GM18507 (cell line): ENCODE measurements around the gene GRK5.

Experiments
- DNase-seq: peaks from one replicate; pipeline ENCODE4 v3.0.0; 2011; ENCODE audit warnings: low read depth; ENCODE audit not compliant: insufficient read length; ENCODE audit errors: extremely low spot score
- FAIRE-seq: peaks from 2 replicates; lab custom pipeline; 2011; peaks lifted over from hg19 to GRCh38; lab: Jason Lieb, UNC

Gene GRK5

DNA sequence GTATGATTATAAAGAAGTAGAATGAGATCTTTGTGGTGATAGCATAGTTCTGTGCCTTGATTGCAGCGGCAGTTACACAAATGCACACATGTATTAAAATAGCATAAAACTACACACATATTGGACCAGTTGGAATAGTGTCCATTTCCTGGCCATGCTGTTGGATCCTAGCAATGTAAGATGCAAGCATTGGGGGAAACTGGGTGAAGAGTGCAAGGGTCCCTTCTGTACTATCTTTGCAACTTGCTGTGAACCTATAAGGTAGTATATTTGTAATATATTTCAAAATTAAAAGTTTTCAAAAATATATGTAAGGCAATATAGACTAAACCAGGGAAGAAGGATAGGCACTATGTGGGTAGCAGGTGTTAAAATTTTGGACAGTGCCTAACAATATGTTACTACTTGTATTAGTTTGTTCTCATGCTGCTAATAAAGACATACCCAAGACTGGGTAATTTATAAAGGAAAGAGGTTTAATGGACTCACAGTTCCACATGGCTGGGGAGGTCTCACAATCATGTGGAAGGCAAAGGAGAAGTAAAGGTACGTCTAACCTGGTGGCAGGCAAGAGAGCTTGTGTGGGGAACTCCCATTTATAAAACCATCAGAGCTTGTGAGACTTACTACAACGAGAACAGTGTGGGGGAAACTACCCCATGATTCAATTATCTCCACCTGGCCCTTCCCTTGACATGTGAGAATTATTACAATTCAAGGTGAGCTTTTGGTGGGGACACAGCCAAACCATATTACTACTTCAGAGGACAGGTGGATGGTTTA is 263.7 kb downstream of the GRK5 start:
- DNase-seq (no peak), FAIRE-seq (peak; percentile 29)

DNA sequence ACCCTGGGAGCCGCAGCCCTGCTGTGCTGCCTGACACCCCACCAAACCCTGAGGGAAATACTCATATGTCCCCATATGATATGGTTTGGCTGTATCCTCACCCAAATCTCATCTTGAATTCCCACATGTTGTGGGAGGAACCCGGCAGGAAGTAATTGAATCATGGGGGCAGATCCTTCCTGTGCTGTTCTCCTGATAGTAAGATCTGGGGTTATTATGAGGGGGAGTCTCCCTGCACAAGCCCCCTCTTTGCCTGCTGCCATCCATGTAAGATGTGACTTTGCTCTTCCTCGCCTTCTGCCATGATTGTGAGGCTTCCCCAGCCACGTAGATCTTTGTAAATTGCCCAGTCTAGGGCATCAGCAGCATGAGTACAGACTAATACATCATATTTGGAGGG is 266.4 kb downstream of the GRK5 start:
- FAIRE-seq (no peak), DNase-seq (no peak)

DNA sequence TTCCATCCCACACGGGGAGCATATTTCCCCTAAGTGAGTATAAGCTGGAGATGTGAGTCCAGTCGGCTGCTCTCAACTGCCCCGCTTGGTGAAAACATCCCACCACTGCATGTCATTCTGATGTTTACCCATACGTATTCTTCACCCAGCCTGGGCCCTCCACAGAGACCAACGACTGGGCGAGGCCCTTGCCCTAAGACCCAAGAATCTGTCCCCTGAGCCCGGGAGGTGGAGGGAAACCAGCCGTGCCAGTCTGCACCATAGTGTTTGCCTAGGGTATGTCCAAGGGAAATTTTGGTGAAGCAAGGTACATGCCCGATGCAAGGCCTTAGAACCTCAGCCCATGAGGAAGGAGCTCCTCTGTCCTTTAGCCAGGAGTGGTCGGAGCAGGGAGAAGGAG is 267.2 kb downstream of the GRK5 start:
- FAIRE-seq (no peak), DNase-seq (no peak)

DNA sequence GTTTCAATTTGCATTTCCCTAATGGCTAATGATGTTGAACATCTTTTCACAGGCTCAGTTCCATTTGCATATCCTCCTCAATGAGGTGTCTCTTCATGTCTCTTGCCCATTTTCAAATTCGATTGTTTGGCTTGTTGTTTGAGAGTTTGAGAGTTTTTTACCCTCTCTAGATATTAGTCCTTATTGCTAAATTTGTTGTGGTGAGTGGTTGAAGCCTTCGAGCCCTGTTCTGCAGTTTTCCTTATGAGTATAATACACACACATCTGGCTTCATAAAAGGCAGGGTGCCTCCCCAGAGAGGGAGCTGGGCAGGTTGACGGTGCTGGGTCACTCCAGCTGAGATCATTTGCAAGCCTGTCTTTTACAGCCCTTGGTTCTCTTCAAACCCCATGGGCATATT is 270.1 kb downstream of the GRK5 start:
- DNase-seq (no peak), FAIRE-seq (no peak)

DNA sequence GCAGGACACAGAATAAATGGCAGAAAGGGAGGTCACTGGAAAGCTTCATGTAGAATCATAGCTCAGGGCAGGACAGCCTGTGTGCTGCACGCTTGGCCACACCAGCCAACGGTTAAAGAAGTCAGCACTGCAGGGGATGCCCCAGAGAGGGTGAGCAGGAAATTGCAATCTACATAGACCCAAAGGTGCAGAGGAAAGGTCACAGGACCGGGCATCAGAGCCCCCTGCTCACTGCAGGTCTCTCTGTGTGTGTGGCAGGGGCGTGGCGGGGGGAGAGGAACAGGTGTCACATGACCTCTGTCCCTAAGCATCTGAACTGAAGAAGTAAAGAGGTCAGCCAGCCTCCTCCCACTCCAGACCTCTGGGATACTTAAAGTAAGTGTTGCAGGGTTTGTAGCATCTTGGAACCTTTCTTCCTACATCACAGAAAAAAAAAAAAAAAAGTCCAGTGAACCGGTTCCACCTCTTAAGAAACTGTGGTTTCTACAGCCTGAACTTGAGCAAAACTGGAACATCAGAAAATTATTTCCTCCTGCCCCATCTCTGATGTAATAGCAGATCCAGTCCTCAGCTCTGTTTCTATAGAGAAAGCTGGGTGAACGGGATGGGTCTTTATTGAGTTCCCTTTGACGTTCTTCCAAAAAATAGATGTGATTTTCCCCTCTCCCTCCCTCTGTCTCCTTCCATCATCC is 270.9 kb downstream of the GRK5 start:
- DNase-seq (no peak), FAIRE-seq (peak; percentile 90)

DNA sequence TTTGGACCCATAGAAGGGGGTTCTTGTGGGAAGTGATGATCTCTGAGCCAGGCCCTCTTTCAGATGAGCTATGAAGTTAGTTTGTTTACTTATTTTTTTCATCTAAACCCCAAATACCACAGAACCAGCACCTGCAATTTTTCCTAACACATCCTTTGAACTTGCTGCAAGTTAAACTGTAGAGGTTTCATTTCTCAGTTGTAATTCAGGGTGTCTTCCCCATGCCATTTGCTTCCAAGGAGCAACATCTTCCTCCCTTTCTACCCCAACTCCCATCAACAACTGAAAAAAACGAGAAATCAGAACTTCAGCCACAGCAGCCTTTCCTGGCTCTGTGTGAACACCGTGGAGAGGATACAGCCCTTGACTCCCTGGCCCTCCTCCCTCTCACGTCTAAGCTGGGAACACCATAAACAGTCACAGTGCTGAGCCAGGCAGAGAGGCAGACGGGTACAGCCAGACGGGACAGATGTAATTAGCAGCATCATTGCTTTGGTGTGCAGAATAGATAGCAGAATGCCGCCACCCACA is 271.5 kb downstream of the GRK5 start:
- peak; percentile 68 for FAIRE-seq

DNA sequence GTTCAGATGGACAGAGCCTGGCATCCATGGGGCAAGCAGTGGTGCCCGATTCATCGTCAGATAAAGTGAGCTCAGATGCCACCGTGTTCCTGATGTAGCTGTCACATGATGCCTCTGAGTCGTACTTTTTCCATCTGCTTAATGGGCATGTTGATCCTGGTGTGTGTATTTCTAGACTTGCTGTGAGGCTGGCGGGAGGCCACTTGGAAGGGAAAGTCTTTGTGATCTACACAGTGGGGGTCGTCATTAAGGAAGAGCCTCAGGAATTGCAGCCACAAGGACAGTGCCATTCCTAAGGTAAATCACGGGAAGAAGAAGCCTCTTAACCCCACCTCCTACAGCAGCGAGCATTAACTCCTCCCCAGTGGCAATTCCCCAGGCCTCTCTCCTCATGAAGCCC is 272.2 kb downstream of the GRK5 start:
- DNase-seq: no peak
- FAIRE-seq: no peak

More for the DNA sequence above, 271.5 kb downstream of the GRK5 start:
- DNase-seq: no peak

DNA sequence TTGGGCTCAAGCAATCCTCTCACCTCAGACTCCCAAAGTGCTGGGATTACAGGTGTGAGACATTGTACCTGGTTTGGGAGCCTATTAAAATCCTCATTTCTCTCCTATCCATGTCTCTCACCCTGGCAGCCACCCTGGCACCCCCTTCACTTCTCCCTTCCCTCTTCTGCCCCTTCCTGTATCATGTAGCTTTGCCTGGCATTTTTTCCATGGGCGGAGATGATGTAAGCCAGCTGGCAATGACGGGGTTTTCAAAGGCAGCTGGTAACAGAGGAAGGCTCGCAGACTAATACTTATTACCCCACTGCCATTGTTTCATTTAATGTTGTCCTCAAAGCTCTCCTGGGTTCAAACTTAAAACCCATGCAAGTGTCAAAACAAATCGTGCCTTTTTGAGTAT is 273.3 kb downstream of the GRK5 start:
- DNase-seq: no peak
- FAIRE-seq: no peak

DNA sequence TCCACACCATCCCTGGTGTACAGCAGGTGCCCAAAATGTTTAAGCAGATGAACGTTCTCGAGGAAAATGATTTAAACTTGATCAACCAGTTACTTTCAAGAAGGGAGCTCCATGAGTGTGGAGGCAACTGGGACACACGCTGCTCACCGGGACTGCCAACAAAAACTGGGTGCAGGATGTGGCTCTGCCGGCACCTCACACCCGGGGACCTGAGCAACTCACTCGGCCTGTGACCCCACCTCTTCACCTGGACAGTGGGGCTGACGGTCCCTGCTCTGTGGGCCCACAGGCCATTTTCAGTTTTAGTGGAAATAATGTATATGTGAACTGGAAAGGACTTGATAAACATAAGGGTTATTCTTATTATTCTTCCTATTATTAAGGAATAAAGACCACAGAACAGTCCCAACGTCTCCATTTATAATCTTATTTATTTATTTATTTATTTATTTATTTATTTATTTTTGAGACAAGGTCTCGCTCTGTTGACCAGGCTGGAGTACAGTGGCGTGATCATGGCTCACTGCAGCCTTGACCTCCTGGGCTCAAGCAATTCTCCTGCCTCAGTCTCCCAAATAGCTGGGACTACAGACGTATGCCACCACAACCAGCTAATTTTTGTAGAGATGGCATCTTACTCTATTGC is 274.5 kb downstream of the GRK5 start:
- no peak for FAIRE-seq

DNA sequence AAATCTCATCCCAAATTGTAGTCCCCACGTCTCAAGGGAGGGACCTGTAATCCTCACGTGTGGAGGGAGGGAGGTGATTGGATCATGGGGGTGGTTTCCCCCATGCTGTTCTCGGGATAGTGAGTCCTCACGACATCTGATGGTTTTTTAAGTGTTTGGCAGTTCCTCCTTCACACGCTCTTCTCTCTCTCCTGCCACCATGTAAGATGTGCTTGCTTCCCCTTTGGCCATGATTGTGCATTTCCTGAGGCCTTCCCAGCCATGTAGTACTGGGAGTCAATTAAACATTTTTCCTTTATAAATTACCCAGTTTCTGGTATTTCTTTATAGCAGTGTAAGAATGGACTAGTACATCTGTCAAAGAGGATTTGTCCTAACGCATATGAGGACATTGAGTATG is 275.6 kb downstream of the GRK5 start:
- no peak for DNase-seq
- no peak for FAIRE-seq

More for the DNA sequence above, 274.5 kb downstream of the GRK5 start:
- DNase-seq: no peak

DNA sequence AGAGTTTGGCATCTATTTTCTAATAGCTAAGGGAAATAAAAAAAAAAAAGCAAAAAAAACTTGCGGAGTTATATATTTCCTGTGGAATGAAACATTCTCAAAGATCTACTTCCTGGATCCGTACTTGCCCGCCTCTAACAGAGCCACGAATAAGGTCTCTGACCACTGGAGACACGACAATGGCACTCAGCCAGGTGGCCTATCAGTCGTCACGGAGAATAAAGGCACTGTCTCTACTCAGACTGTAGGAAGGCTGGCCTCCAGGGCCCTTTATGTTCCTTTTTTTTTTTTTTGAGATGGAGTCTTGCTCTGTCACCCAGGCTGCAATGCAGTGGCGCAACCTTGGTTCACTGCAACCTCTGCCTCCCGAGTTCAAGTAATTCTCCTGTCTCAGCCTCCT is 276.5 kb downstream of the GRK5 start:
- DNase-seq (no peak), FAIRE-seq (no peak)

DNA sequence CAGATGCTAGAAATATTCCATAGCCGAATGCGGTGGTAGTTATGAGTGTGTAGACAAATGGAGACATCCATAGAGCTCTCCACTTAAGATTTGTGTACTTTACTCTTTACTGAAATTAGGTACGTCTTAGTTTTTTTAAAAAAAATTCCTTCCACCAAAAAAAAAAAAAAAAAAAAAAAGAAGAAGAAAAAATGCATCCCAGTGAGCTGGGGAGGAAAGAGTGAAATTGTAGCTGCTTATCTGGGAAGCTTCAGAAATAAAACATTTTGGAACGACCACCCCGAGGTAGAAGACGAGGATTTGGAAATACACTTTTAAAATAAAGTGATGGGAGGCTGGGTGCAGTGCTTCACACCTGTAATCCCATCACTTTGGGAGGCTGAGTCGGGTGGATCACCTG is 281.3 kb downstream of the GRK5 start:
- DNase-seq (no peak), FAIRE-seq (no peak)

DNA sequence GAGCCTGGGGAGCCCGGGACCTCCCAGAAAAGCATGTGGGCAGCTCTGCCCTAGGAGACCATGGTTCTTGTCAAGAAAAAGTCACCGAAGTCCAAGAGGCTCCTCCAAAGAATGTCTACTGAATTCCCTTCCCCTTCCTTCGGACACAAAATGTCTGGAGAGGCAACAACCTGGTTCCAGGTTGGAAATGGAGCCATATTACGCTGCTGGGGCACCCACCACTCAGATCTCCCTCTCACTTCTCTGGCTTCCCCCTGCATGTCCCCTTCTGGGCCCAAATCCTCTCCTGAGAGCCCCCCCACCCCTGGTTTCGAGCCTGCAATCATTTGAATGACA is 282.6 kb downstream of the GRK5 start:
- no peak for FAIRE-seq
- no peak for DNase-seq

DNA sequence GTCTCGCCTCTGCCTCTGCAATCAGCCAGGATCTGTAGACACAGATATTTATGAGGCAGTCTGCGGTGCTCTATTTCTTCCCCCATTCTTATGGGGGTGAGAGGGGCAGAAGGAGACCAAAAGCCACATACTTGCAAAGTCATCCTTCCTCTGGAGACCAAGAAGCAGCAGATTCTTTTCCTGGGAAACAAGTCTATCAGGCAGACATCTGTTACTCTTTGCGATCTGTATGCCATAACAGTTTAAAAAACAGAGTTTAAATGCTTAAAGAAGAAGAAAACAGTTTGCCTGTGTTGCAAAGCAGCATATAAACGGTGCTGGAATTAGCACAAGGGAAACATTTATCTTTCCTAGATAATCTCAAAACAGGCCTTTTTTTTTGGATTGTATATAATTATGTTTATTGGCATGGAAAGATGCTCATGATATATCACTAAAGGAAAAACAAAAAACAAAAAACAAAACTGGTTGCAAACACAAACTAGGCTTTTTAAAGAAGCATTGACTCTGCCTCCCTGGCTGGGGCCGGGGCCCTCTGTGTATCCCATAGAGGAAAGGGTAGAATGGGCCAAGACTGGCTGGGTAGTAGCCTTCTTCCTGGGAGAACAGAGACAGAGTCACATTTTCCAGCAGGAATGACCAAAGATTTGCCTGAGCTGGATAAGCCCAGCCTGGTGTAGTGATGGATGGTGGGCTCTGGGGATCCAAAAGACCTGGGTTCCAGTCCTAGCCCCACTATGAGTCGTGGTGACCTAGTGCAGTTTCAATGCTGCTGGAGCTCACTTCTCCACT is 284.8 kb downstream of the GRK5 start:
- FAIRE-seq (no peak), DNase-seq (no peak)

DNA sequence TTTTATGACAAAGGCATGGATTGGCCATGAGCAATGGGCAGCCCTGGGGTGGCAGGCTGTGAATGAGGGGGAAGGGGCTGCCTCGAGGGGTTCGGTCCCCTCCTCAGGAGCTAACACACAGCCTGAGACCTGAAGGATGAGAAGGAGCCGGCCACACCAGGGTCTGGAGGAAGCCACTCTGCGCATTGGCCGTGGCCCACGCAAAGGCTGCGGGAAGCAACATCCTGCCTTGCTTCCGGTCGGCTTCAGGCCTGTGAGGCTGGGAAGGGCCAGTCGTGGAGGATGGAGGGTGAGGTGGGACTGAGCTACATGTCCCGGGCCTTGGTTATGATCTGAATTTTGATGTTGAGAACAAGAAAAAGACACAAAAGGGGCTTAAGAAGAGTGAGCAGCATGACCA is 285.8 kb downstream of the GRK5 start:
- FAIRE-seq (no peak), DNase-seq (no peak)

DNA sequence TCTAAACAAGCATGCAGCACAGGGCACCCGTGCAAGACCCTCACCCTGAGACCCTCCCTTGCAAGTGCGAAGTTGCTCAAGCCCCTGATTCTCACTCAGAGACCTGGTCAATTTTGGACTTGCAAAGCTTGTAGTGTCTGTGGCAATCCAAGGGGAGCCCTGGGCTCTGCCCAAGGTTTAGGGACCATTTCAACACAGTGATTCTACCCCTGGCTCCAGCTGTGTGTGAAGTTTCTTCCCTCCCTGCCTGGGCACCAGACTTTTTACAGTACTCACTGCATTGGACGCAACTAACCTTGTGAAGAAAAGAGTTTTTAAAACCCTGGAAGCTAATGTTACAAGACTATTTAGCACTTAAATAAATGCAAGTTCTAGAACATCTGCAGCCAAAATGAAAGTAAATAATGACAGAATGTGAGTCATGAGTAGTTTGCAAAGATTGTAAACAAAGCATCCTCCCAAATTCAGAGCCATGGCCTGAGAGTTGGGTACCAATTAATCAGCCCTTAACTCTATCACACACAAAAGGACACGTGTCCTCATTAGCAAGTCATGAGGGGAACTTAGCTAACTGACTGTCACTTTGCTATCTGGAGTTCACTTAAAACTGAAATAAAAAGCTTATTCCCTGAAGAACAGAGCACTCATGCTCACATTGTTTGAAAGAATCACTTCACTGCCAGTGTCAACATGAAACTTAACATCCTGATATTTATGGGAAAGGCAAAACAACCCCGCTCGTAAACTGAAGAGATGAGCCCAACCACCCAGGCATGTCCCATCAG is 287.1 kb downstream of the GRK5 start:
- DNase-seq: no peak
- FAIRE-seq: no peak

DNA sequence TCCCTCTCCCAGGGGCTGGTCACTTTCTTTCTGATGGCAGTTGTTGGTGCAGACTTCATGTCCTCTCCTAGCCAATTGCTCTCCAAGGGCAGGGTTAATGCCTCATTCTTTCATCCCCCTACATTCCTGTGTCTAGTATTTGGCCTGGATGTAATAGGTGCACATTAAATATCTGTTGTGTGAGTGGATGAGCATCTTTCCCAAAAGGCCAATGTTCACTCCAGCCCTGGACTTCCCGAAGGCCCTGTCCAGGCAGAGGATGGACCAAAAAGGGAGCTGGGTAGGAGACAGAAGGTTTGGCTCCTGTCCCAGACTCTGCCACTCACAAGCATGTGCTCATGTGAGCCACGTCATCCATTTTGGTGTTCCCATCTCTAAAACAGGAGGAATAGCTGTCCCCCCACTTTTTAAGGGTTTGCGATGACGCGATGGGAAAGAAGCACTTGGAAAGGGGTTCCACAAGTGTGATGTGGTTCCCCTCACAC is 287.7 kb downstream of the GRK5 start:
- FAIRE-seq (no peak), DNase-seq (no peak)

DNA sequence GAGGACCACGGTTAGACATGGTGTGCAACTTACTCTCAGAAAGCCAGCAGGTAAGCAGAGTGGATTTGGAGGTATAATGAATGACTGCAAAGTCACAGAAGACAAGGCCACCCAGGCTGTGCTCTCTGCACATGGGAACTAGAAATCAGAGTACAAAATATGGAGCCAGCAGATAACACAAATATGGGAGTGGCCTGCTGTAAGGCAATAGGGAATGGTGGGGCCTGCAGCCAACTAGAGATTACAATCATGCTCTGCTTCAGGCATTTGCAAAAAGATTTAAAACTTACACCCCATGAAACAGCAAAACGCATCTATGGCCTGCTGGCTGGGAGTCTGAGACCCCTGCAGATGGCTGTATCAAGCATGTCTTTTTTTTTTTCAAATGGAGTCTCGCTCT is 288.2 kb downstream of the GRK5 start:
- FAIRE-seq (no peak), DNase-seq (no peak)

DNA sequence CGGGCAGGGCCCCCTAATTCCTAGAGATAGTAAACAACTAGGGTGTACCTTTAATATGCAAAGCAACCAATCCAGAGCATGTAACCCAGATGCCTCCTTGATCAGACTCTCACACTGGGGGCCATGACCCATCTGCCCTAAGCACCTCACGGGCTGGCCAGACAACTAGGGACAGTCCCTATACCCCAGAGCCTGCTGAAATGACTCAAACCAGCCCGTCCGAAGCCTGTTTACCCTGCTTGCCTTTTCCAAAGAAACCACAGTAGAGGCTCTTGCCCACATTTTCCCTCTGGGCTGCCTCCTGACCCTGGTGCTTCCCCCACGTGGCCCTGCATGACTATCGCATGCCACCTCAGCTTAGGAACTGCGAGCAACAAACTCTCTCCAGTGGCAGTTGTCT is 288.9 kb downstream of the GRK5 start:
- no peak for DNase-seq

More for the DNA sequence above, 288.9 kb downstream of the GRK5 start:
- peak; percentile 55 for FAIRE-seq
